Kidney (tissue), 14 donors: ENCODE results near the gene POLE2. TPM values are rescaled to one million over a fixed set of nuclear protein-coding genes. Genes with fewer than 3 reads are reported as not detected.

Experiments
- DNase-seq, 5 donors: peaks; one replicate each; pipeline ENCODE4 v3.0.0-alpha.2; 2013 to 2020
- FAIRE-seq: peaks from 2 replicates; lab custom pipeline; 2012; peaks lifted over from hg19 to GRCh38; lab: Jason Lieb, UNC
- H3K27ac ChIP-seq, 2 donors: one replicate each; pipeline ENCODE4 v1.7.0; 2013; ENCODE audit warnings: low read depth in 2 of 2, low read length in 2 of 2, inconsistent platforms in 1 of 2
- H3K27me3 ChIP-seq: one replicate; pipeline ENCODE4 v1.7.1; 2013; ENCODE audit warnings: low read length, inconsistent platforms; ENCODE audit not compliant: control insufficient read depth, insufficient read depth
- H3K36me3 ChIP-seq, 3 donors: one replicate each; pipeline versions ENCODE4 v1.7.0 to v1.7.1; 2013; ENCODE audit warnings: low read length in 3 of 3, control low read depth in 1 of 3, inconsistent platforms in 1 of 3; ENCODE audit not compliant: insufficient read depth in 3 of 3, control insufficient read depth in 2 of 3
- H3K4me1 ChIP-seq, 3 donors: one replicate each; pipeline versions ENCODE4 v1.7.0 to v1.7.1; 2013; ENCODE audit warnings: low read length in 3 of 3, inconsistent platforms in 1 of 3, low read depth in 1 of 3; ENCODE audit not compliant: control insufficient read depth in 2 of 3, insufficient read depth in 2 of 3
- H3K4me3 ChIP-seq, 3 donors: one replicate each; pipeline versions ENCODE4 v1.7.0 to v1.8.1; 2013; ENCODE audit warnings: low read length in 3 of 3, control low read depth in 1 of 3, inconsistent platforms in 1 of 3
- H3K9ac ChIP-seq, 3 donors: one replicate each; pipeline versions ENCODE4 v1.7.0 to v1.7.1; 2013; ENCODE audit warnings: low read length in 3 of 3, control low read depth in 1 of 3, inconsistent platforms in 1 of 3
- H3K9me3 ChIP-seq, 3 donors: one replicate each; pipeline versions ENCODE4 v1.7.0 to v1.7.1; 2013; ENCODE audit warnings: low read length in 3 of 3, control low read depth in 1 of 3, inconsistent platforms in 1 of 3; ENCODE audit not compliant: control insufficient read depth in 2 of 3, insufficient read depth in 1 of 3
- intact Hi-C: fragments of 100-400 bp; cut with DNase I; formaldehyde crosslinking; loops from one replicate; pipeline ENCODE4 v1.11.1; 2022
- polyA plus RNA-seq: library from polyadenylated mRNA; stranded (reverse); fragments of 350-450 nt; fragmentation: Illumina TruSeq; extraction: RNeasy Lipid Tissue Mini Kit (QIAGEN cat#74804); gene quantifications from one replicate; pipeline ENCODE4 v1.2.3, GENCODE V29; 2014; ENCODE audit warnings: low read depth, low replicate concordance; ENCODE audit not compliant: insufficient read depth
- total RNA-seq: library from RNA; stranded (reverse); fragmentation: NEBNext Ultra II Directional; extraction: Animal tissue kit (Norgen Biotek cat#: 25700); gene quantifications from one replicate; pipeline ENCODE4 v1.2.1, GENCODE V29; 2021
- TF ChIP-seq, protein P1 (sequence below): IDR thresholded peaks from 3 replicates; pipeline ENCODE4 v1.5.1; 2012; ENCODE audit warnings: mild to moderate bottlenecking, moderate library complexity, borderline replicate concordance; ENCODE audit not compliant: insufficient read depth; ENCODE audit errors: extremely low read depth
- donor health status: control.
- donor health status: control.
- donor health status: control.
- donor health status: control.
- donor health status: control.
- donor health status: DM: yes; HTN: yes; CAD: no.
- donor health status: Normal renal cell carcinoma (clear cell type).

The POLE2 gene
- total and polyA plus RNA-seq, 2 donors from 2014 or later, result 0.58 to 2.6 TPM

GRCh38 chr14:49679271-49679670, 8.7 kb downstream of the POLE2 start:
- FAIRE-seq (no peak), DNase-seq (no peak)
- no peak overlapping the region for H3K4me3 ChIP-seq
- H3K4me1 ChIP-seq, result no peaks in the 10 kb centered on the region
- no peak overlapping the region for H3K9ac ChIP-seq
- no peaks in the 10 kb centered on the region for H3K27me3 ChIP-seq
- intact Hi-C loops, result no loop called here
- H3K9me3 ChIP-seq, result no peaks in the 10 kb centered on the region
- no peaks in the 10 kb centered on the region for H3K36me3 ChIP-seq
- TF ChIP-seq, protein P1, sequence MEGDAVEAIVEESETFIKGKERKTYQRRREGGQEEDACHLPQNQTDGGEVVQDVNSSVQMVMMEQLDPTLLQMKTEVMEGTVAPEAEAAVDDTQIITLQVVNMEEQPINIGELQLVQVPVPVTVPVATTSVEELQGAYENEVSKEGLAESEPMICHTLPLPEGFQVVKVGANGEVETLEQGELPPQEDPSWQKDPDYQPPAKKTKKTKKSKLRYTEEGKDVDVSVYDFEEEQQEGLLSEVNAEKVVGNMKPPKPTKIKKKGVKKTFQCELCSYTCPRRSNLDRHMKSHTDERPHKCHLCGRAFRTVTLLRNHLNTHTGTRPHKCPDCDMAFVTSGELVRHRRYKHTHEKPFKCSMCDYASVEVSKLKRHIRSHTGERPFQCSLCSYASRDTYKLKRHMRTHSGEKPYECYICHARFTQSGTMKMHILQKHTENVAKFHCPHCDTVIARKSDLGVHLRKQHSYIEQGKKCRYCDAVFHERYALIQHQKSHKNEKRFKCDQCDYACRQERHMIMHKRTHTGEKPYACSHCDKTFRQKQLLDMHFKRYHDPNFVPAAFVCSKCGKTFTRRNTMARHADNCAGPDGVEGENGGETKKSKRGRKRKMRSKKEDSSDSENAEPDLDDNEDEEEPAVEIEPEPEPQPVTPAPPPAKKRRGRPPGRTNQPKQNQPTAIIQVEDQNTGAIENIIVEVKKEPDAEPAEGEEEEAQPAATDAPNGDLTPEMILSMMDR, result no peak
- H3K27ac ChIP-seq, result no peak overlapping the region

DNA sequence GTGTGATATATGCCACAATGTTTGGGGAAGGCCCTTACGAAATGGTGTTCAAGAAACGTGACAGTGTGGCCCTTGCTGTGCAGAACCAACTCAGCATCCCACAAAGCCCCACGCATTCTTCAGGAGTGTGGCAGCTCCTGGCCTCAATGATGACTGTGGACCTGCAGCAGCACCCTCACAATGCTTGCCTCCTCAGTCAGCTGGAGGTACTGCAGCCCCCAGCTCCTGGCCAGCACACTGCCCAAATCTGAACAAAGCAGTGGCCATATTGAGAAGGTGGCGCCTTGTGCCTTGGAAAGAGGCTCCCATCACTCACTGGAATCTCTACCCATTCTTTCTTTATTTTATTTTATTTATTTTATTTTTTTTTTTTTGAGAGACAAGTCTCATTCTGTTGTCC, 10.4 kb downstream of the POLE2 start:
- H3K9me3 ChIP-seq, result no peaks in the 10 kb centered on the region
- DNase-seq (no peak), FAIRE-seq (no peak)
- H3K4me1 ChIP-seq, result no peaks in the 10 kb centered on the region
- no peaks in the 10 kb centered on the region for H3K36me3 ChIP-seq
- no peaks in the 10 kb centered on the region for H3K27me3 ChIP-seq
- no peak overlapping the region for H3K4me3 ChIP-seq
- intact Hi-C loops, result no loop called here
- TF ChIP-seq, protein P1, result no peak
- no peak overlapping the region for H3K9ac ChIP-seq
- H3K27ac ChIP-seq, result no peak overlapping the region

DNA sequence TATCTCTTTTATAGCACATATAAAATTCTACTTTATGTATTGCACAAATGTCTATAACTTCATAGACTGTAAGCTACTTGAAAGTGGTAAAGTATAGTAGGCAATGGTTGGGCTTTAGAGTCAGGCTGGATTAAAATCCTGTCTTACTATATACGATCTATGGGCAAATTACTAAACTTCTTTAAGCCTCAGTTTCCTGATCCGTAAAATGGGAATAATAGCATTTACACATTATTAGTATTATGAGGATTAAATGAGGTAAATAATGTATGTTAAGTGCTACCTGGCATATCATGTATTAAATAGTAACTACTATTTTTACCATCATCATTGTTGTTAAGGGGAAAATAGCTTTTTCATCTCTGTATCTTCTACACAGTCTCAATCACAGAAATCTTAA, 14.4 kb downstream of the POLE2 start:
- Histone ChIP-seq H3K27me3 (no peaks in the 10 kb centered on the region), H3K27ac (no peak overlapping the region), H3K4me3 (no peak overlapping the region), H3K9me3 (no peaks in the 10 kb centered on the region), H3K4me1 (no peaks in the 10 kb centered on the region), H3K36me3 (no peaks in the 10 kb centered on the region), H3K9ac (no peak overlapping the region)
- TF ChIP-seq, protein P1, result no peak
- intact Hi-C loops, result no loop called here
- DNase-seq, result no peak
- FAIRE-seq, result no peak

DNA sequence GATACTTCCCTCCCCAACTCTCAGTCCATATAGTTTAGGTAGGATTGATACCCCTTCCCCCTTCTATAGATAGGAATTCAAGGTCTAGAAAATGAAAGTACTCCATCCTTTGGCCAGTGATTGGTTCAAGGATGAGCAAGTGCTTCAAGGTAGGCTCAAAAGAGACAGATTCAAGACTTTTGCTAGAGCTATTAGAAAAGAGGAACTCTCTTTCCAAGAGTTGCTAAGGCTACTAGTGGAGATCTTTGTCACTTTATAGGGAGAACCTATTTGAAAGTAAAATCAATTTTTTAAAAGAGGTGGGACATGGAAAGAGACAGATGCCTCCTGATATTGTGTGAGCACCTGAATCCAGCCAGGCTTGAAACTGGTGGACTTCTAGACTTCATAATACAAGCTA, 17.5 kb downstream of the POLE2 start:
- Histone ChIP-seq H3K4me1 (no peaks in the 10 kb centered on the region), H3K9me3 (no peaks in the 10 kb centered on the region), H3K36me3 (no peaks in the 10 kb centered on the region), H3K27ac (no peak overlapping the region), H3K4me3 (no peak overlapping the region), H3K27me3 (no peaks in the 10 kb centered on the region), H3K9ac (no peak overlapping the region)
- DNase-seq, result no peak
- intact Hi-C loops, result no loop called here
- FAIRE-seq, result no peak
- TF ChIP-seq, protein P1, result no peak
